AG04449 (cell line): ENCODE results near the gene DCTN3.
A peak's percentile ranks its signal among the peaks of the same experiment; 100 is the strongest.

ENCODE experiments used
- CTCF ChIA-PET: fragments of 350-600 bp; formaldehyde crosslinking; extraction: SDS; loops from one replicate; lab custom pipeline; 2021; ENCODE audit warnings: antibody characterized with exemption; lab: Yijun Ruan, JAX
- POLR2A ChIA-PET: fragments of 400-600, 350-600 bp; formaldehyde crosslinking; extraction: SDS; loops from one replicate; lab custom pipeline; 2020; ENCODE audit warnings: antibody characterized with exemption, inconsistent platforms; lab: Yijun Ruan, JAX
- DNase-seq: peaks from one replicate; pipeline ENCODE4 v3.0.0-alpha.2; 2010; ENCODE audit warnings: low read depth, low spot score
- H3K4me3 ChIP-seq: 2 replicates; pipeline ENCODE4 v1.5.1; 2011; ENCODE audit warnings: low read depth, mild to moderate bottlenecking, control low read depth, low read length
- CTCF ChIP-seq: IDR thresholded peaks from one replicate; pipeline ENCODE4 v1.5.1; 2011; ENCODE audit warnings: mild to moderate bottlenecking, moderate library complexity, low read length, control low read depth, inconsistent platforms; ENCODE audit not compliant: insufficient read depth; ENCODE audit errors: missing control alignments

DCTN3 gene

DNA sequence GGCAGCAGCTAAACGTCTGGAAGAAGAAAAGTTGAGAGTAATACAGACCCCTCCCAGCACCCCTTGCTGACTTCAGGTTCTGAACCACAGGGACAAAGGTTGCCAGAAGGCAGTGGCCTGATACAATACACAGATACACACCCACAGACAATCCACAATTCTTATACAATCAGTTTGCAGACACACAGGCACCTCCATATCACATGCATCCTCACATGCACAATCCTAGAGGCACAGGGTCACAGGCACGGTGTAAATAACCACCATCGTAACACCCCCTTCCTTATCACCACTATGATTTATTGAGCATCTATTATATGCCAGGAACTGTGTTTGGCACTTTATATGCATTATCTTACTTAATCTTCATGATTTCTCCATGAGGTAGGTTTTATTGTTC, 39.0 kb downstream of the DCTN3 start:
- H3K4me3 ChIP-seq, result no peak overlapping the region
- ChIA-PET CTCF (interaction anchor here (0.9 to 11.5 kb wide), 5 partner anchors 12 to 39 kb away, joined by 3 to 119 read pairs (median 10); partner anchors contain the start of gene DCTN3), POLR2A (no interaction called here)
- DNase-seq, result no peak
- TF ChIP-seq CTCF, result no peak

- H3K4me3 ChIP-seq, result no peak overlapping the region
- ChIA-PET CTCF (interaction anchor here (1.1 to 11.5 kb wide), 7 partner anchors 11 to 177 kb away, joined by 3 to 119 read pairs (median 9); no protein-coding TSS in a partner anchor), POLR2A (no interaction called here)
- no peak for TF ChIP-seq CTCF
- no peak for DNase-seq
Measured at GRCh38 chr9:34580358-34580757, 39.9 kb downstream of the DCTN3 start.

GRCh38 chr9:34579808-34580163, 40.5 kb downstream of the DCTN3 start:
- no peak overlapping the region for H3K4me3 ChIP-seq
- ChIA-PET CTCF (interaction anchor here (1.1 to 11.5 kb wide), 7 partner anchors 9 to 176 kb away, joined by 3 to 119 read pairs (median 9); no protein-coding TSS in a partner anchor), POLR2A (no interaction called here)
- TF ChIP-seq CTCF, result no peak
- no peak for DNase-seq

GRCh38 chr9:34579104-34579807, 41.0 kb downstream of the DCTN3 start:
- no peak for TF ChIP-seq CTCF
- ChIA-PET POLR2A (no interaction called here), CTCF (interaction anchor here (1.1 to 11.5 kb wide), 8 partner anchors 9 to 175 kb away, joined by 3 to 119 read pairs (median 8); no protein-coding TSS in a partner anchor)
- H3K4me3 ChIP-seq, result no peak overlapping the region
- no peak for DNase-seq

GRCh38 chr9:34578241-34579103, 41.8 kb downstream of the DCTN3 start:
- POLR2A ChIA-PET, result no interaction called here
- H3K4me3 ChIP-seq, result peak overlapping the region; percentile 27; the same call in 1 of the 2 replicates
- TF ChIP-seq CTCF, result no peak
- no peak for DNase-seq
- CTCF ChIA-PET, result interaction anchor here (0.7 to 11.5 kb wide), 7 partner anchors 10 to 175 kb away, joined by 3 to 119 read pairs (median 3); no protein-coding TSS in a partner anchor
